HG03025 (cell line): ENCODE results near the gene C1QBP.
"Not testable (repeated sequence)": the region's sequence is repeated elsewhere in the genome, so short reads cannot be mapped to it uniquely, and the experiment has no call there.

Source experiments
- ATAC-seq: cut with Tn5 transposase; IDR thresholded peaks from one replicate; pipeline ENCODE4 v1.9.1; 2021; ENCODE audit warnings: mild to moderate bottlenecking, moderate library complexity; ENCODE audit not compliant: unreplicated experiment, low FRiP score

The C1QBP gene

GRCh38 chr17:5434984-5435383 lies 4.0 kb downstream of the C1QBP start:
- no peak for ATAC-seq

- no peak for ATAC-seq
These were observed 6.9 kb downstream of the C1QBP start for GRCh38 chr17:5431949-5432556.

GRCh38 chr17:5431234-5431633 lies 7.7 kb downstream of the C1QBP start:
- ATAC-seq = not testable (repeated sequence)

- ATAC-seq = no peak
These were observed 8.4 kb downstream of the C1QBP start for GRCh38 chr17:5430413-5430999.

DNA sequence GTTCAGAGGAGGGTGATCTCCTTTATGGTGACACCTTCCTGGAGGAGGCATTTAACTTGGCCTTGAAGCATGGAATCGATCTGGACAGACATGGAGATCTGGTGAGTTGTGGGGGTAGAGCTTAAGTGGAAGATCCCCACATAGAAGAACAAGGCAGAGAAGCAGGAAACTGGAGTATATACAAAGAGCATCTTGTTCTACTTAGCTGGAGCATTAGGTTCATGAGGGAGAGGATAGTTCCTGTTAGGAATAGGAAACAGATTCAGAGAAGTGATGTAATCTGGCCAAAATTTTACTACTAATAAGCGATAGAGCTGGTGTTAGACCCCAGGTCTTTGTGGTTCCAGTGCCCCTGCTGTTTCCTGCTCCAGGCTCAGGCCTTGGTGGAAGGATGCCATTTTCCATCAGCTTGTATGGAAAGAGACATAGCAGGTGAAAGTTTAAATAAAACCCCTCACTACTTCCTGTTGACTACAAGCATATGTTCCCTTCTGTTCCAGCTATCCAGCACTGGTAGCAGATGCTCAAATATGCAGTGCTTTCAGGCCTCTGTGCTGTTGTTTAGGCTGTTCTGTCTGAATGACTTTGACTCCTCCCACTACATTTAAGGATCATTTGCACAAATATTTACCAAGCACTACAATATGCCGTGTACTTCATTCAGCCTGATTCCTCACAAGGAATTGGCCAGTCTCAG lies 9.6 kb downstream of the C1QBP start:
- ATAC-seq = no peak

- no peak for ATAC-seq
These were observed 13.1 kb downstream of the C1QBP start for GRCh38 chr17:5425826-5426225.

DNA sequence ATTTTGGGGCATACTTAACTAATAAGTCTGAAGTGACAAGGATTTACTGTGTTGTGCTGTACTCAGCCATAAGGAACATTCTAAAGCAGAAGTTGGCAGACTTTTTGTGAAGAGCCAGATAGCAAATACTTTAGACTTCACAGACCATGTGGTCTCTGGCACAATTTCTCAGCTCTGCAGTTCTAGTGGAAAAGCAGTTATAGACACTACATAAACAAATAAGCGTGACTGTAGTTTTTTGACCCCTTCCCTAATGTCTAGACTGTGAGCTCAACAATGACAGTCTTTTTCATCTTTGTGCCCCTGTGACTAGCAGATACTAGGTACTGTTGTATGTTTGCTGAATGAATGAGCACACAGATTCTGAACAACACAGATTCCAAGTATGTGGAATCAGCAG lies 14.0 kb downstream of the C1QBP start:
- ATAC-seq = no peak

DNA sequence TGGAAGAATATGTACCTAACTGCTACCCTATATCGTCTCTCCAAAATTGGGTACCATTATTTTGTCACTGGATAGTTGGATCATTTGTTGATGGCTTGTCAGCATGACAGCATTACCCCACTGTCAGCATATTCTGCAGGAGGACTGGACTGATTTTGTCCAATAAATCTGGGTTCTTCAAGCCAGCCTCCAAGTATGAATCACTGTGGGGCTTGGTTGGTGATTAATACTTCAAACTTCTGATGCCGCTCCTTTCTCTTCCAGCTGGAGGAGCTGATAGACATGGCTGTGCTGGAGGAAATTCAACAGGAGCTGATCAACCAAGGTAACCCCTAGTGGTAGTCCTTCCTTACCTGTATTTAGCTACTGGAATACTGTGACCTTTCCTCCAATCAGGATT lies 16.4 kb downstream of the C1QBP start:
- ATAC-seq = no peak

- ATAC-seq = peak; percentile 54
These were observed 18.8 kb downstream of the C1QBP start, which contains the start of gene RPAIN for GRCh38 chr17:5419959-5420653. Gene RPAIN, plus strand, starts transcription at chr17:5420182. Its CDS starts 29 bp downstream, at chr17:5420211.

GRCh38 chr17:5419356-5419958 lies 19.5 kb downstream of the C1QBP start, which contains the start of gene NUP88:
Gene NUP88, minus strand, starts transcription at chr17:5419662. Its CDS starts 12 bp downstream, at chr17:5419650.
- ATAC-seq = peak; percentile 89

- ATAC-seq = peak; percentile 26
These were observed 20.0 kb downstream of the C1QBP start for GRCh38 chr17:5418858-5419355.

- ATAC-seq = no peak
These were observed 22.1 kb downstream of the C1QBP start for GRCh38 chr17:5416901-5417300.

DNA sequence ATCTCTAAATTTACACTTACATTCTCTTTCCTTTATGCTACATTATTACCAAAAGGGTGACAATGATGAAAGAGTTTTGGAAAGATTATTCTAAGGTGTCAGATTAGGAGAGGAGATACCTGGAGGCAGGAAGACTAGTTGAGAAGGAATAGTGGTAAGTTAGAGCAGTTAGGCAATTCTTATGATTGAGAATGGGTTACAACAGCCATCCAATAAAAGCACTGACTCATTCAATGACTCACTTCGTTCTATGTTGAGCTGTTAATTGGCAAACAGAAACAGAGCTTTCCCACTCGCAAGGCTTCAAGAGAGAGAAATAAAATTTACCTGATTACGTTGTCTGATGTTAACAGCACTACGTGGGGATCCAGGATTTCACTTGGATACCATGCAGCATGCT lies 25.3 kb downstream of the C1QBP start:
- ATAC-seq = no peak

GRCh38 chr17:5410594-5411272 lies 28.2 kb downstream of the C1QBP start:
- no peak for ATAC-seq

GRCh38 chr17:5408186-5408585 lies 30.8 kb downstream of the C1QBP start:
- ATAC-seq = no peak

DNA sequence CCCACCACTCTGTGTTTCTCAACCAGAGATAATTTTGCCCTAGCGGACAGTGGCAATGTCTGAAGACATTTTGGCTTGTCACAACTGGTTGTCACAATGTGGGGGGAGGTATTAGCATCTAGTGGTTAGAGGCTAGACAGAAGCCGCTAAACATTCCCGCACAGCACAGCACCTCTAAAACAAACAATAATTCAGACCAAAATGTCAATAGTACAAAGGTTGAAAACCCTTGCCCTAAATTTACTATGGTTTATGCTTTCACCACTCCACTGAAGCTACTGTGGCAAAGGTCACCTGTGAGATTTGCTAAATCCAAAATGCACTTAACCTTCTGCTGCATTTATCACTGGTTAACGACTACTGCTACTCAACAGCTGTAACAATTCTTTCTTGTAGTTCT lies 33.6 kb downstream of the C1QBP start:
- ATAC-seq = no peak

DNA sequence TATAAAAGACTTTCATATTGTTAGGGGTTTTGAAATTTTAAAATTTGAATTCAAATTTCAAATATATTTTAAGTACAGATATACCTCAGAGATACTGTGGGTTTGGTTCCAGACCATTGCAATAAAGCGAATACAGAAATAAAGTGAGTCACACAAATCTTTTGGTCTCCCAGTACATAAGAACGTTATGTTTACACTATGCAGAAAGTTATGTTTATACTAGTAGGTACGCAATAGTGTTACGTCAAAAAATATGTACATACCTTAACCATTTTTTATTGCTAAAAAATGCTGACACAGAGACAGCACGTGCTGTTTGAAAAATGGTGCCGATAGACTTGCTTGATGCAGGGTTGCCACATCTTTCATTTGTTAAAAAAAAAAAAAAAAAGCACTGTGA lies 39.2 kb downstream of the C1QBP start:
- ATAC-seq = no peak

- ATAC-seq = no peak
These were observed 42.3 kb downstream of the C1QBP start for GRCh38 chr17:5396612-5397011.

GRCh38 chr17:5391678-5392077 lies 47.3 kb downstream of the C1QBP start:
- no peak for ATAC-seq
